ENCODE data around the gene GRID1. TPM values are rescaled to one million over a fixed set of nuclear protein-coding genes. Genes with fewer than 3 reads are reported as not detected.

Gene GRID1
- total RNA-seq, 1 experiment from 2014 or later, result 0.37 TPM

DNA sequence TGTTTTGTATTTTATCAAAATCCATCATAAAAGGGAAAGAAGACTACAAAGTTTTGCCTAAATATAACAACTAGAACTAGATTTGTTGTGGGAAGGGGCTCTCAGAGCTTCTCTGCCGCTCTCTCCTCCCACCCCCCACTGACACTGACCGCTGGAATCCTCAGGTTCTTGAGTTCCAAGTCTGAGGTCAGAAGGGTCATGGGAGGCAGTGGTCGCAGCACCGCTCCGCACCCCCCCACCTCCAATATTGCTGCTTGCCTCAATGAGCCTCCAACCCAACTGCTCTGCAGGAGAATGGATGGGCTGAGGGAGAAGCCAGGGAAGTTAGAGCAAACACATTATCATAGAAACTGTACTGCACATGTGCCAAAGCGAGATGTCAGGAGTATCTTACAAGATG lies 359.4 kb downstream of the GRID1 start (continued):
- TF ChIP-seq, protein P1, sequence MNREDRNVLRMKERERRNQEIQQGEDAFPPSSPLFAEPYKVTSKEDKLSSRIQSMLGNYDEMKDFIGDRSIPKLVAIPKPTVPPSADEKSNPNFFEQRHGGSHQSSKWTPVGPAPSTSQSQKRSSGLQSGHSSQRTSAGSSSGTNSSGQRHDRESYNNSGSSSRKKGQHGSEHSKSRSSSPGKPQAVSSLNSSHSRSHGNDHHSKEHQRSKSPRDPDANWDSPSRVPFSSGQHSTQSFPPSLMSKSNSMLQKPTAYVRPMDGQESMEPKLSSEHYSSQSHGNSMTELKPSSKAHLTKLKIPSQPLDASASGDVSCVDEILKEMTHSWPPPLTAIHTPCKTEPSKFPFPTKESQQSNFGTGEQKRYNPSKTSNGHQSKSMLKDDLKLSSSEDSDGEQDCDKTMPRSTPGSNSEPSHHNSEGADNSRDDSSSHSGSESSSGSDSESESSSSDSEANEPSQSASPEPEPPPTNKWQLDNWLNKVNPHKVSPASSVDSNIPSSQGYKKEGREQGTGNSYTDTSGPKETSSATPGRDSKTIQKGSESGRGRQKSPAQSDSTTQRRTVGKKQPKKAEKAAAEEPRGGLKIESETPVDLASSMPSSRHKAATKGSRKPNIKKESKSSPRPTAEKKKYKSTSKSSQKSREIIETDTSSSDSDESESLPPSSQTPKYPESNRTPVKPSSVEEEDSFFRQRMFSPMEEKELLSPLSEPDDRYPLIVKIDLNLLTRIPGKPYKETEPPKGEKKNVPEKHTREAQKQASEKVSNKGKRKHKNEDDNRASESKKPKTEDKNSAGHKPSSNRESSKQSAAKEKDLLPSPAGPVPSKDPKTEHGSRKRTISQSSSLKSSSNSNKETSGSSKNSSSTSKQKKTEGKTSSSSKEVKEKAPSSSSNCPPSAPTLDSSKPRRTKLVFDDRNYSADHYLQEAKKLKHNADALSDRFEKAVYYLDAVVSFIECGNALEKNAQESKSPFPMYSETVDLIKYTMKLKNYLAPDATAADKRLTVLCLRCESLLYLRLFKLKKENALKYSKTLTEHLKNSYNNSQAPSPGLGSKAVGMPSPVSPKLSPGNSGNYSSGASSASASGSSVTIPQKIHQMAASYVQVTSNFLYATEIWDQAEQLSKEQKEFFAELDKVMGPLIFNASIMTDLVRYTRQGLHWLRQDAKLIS (CRISPR knock-in tag; IDR thresholded peaks at IDR 0.05; ENCODE audit: borderline replicate concordance), result no peak
- TF ChIP-seq EMX1 (CRISPR knock-in tag; IDR thresholded peaks at IDR 0.05) (no peak), ZNF396 (CRISPR knock-in tag; IDR thresholded peaks at IDR 0.05; ENCODE audit: borderline replicate concordance) (no peak), SOX15 (CRISPR knock-in tag; IDR thresholded peaks at IDR 0.05) (no peak)
- TF ChIP-seq, protein P2, sequence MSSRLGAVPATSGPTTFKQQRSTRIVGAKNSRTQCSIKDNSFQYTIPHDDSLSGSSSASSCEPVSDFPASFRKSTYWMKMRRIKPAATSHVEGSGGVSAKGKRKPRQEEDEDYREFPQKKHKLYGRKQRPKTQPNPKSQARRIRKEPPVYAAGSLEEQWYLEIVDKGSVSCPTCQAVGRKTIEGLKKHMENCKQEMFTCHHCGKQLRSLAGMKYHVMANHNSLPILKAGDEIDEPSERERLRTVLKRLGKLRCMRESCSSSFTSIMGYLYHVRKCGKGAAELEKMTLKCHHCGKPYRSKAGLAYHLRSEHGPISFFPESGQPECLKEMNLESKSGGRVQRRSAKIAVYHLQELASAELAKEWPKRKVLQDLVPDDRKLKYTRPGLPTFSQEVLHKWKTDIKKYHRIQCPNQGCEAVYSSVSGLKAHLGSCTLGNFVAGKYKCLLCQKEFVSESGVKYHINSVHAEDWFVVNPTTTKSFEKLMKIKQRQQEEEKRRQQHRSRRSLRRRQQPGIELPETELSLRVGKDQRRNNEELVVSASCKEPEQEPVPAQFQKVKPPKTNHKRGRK (CRISPR knock-in tag; IDR thresholded peaks at IDR 0.05; ENCODE audit: borderline replicate concordance), result no peak
- TF ChIP-seq, protein P3, sequence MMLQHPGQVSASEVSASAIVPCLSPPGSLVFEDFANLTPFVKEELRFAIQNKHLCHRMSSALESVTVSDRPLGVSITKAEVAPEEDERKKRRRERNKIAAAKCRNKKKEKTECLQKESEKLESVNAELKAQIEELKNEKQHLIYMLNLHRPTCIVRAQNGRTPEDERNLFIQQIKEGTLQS (CRISPR knock-in tag; conservative IDR thresholded peaks at IDR 0.05), result no peak

DNA sequence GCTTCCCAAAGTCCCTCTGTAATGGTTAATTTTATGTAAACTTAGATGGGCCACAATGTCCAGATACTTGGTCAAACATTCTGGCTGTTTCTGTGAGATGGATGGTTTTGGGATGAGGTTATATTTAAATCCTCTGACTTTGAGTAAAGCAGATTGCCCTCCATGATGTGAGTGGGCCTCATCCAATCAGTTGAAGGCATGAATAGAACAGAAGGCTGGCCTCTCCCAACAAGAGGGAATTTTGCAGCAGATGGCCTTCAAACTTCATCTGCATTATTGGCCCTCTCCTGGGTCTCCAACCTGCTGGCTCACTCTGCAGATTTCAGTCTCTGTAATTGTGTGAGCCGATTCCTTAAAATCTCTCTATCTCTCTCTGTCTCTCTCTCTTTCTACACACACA lies 362.3 kb downstream of the GRID1 start:
- H3K9me3 Mint-ChIP-seq, result no peaks in the 10 kb centered on the region
- CTCF ChIA-PET, result interaction anchor here (1.3 kb wide), 1 partner anchor 8 kb away, joined by 6 read pairs; no protein-coding TSS in a partner anchor
- POLR2A ChIA-PET, result no interaction called here
- H3K27ac Mint-ChIP-seq, result no peak overlapping the region
- H3K4me3 Mint-ChIP-seq, result no peak overlapping the region
- DNase-seq (ENCODE audit: low spot score) (no peak), ATAC-seq (no peak)
- no peaks in the 10 kb centered on the region for H3K27me3 Mint-ChIP-seq (ENCODE audit: low read depth)
- no peaks in the 10 kb centered on the region for H3K4me1 Mint-ChIP-seq
- TF ChIP-seq KAT7 (CRISPR knock-in tag; IDR thresholded peaks at IDR 0.05; ENCODE audit: borderline replicate concordance), result no peak
- TF ChIP-seq NR3C1 (CRISPR knock-in tag; conservative IDR thresholded peaks at IDR 0.05; ENCODE audit: low read depth), result no peak
- TF ChIP-seq RORB (CRISPR knock-in tag; IDR thresholded peaks at IDR 0.05), result no peak
- TF ChIP-seq, protein P1 (CRISPR knock-in tag; IDR thresholded peaks at IDR 0.05; ENCODE audit: borderline replicate concordance), result no peak
- TF ChIP-seq, protein P4, sequence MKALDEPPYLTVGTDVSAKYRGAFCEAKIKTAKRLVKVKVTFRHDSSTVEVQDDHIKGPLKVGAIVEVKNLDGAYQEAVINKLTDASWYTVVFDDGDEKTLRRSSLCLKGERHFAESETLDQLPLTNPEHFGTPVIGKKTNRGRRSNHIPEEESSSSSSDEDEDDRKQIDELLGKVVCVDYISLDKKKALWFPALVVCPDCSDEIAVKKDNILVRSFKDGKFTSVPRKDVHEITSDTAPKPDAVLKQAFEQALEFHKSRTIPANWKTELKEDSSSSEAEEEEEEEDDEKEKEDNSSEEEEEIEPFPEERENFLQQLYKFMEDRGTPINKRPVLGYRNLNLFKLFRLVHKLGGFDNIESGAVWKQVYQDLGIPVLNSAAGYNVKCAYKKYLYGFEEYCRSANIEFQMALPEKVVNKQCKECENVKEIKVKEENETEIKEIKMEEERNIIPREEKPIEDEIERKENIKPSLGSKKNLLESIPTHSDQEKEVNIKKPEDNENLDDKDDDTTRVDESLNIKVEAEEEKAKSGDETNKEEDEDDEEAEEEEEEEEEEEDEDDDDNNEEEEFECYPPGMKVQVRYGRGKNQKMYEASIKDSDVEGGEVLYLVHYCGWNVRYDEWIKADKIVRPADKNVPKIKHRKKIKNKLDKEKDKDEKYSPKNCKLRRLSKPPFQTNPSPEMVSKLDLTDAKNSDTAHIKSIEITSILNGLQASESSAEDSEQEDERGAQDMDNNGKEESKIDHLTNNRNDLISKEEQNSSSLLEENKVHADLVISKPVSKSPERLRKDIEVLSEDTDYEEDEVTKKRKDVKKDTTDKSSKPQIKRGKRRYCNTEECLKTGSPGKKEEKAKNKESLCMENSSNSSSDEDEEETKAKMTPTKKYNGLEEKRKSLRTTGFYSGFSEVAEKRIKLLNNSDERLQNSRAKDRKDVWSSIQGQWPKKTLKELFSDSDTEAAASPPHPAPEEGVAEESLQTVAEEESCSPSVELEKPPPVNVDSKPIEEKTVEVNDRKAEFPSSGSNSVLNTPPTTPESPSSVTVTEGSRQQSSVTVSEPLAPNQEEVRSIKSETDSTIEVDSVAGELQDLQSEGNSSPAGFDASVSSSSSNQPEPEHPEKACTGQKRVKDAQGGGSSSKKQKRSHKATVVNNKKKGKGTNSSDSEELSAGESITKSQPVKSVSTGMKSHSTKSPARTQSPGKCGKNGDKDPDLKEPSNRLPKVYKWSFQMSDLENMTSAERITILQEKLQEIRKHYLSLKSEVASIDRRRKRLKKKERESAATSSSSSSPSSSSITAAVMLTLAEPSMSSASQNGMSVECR (CRISPR knock-in tag; IDR thresholded peaks at IDR 0.05; ENCODE audit: borderline replicate concordance), result no peak
- TF ChIP-seq TCF7 (CRISPR knock-in tag; IDR thresholded peaks at IDR 0.05; ENCODE audit: low read depth), result no peak
- TF ChIP-seq IRF2 (CRISPR knock-in tag; IDR thresholded peaks at IDR 0.05; ENCODE audit: borderline replicate concordance, low read depth), result no peak
- TF ChIP-seq TEAD1 (CRISPR knock-in tag; IDR thresholded peaks at IDR 0.05), result no peak
- no peak for TF ChIP-seq ZNF263 (CRISPR knock-in tag; IDR thresholded peaks at IDR 0.05; ENCODE audit: low read depth)
- H3K36me3 Mint-ChIP-seq, result no peaks in the 10 kb centered on the region

Measured in WTC11 (cell line).